Ovary (tissue), 9 donors: Measurements from ENCODE around the gene MLX. TPM values are rescaled to one million over a fixed set of nuclear protein-coding genes. Genes with fewer than 3 reads are reported as not detected.
"Not testable (repeated sequence)": the region's sequence is repeated elsewhere in the genome, so short reads cannot be mapped to it uniquely, and the experiment has no call there.

Experiments used
- DNase-seq, 5 donors: peaks; one replicate each; pipeline ENCODE4 v3.0.0-alpha.2; 2019 to 2020
- H3K27ac ChIP-seq, 2 donors: fragments of 200-600 bp; one replicate each; pipeline versions ENCODE4 v1.5.1 to v1.8.0; 2019 to 2022
- H3K27me3 ChIP-seq: fragments of 200-600 bp; one replicate; pipeline ENCODE4 v1.8.0; 2022
- H3K36me3 ChIP-seq: fragments of 200-600 bp; sonication (generic); one replicate; pipeline ENCODE4 v1.5.1; 2019
- H3K4me1 ChIP-seq: one replicate; pipeline ENCODE4 v1.8.1; 2013; ENCODE audit warnings: mild to moderate bottlenecking, moderate library complexity; ENCODE audit not compliant: insufficient read depth
- H3K4me3 ChIP-seq: fragments of 200-600 bp; sonication (generic); one replicate; pipeline ENCODE4 v1.5.1; 2017
- H3K9me3 ChIP-seq, 2 donors: fragments of 200-600 bp in 1 of 2; sonication (generic) in 1 of 2; one replicate each; pipeline versions ENCODE4 v1.5.1 to v1.8.1; 2013 to 2019; ENCODE audit warnings: mild to moderate bottlenecking in 1 of 2, moderate library complexity in 1 of 2
- EP300 ChIP-seq: sonication (generic); formaldehyde crosslinking; IDR thresholded peaks from one replicate; pipeline ENCODE4 v1.6.1; 2017; ENCODE audit warnings: antibody characterized with exemption
- POLR2A ChIP-seq: fragments of 450-650 bp; IDR thresholded peaks from one replicate; pipeline ENCODE4 v1.6.1; 2017; ENCODE audit warnings: antibody characterized with exemption, mild to moderate bottlenecking, moderate library complexity
- WGBS, 3 donors: extraction: QIAGEN DNeasy Blood & Tissue Kit in 1 of 3; methylation state at CpG; one replicate each; pipeline versions ENCODE4 v1.1.5 to v1.1.7; 2013 to 2017; 5-methylcytosine and 5-hydroxymethylcytosine counted together
- intact Hi-C, 4 donors: fragments of 100-400 bp; cut with DNase I; formaldehyde crosslinking; loops; one replicate each; pipeline versions ENCODE4 v1.11.0 to v1.15.1; 2022 to 2023
- polyA plus RNA-seq, 2 donors: library from polyadenylated mRNA; stranded (reverse); fragments of 200-250 nt in 1 of 2; fragments of 350-450 nt in 1 of 2; fragmentation: Illumina TruSeq in 1 of 2; extraction: RNeasy Lipid Tissue Mini Kit (QIAGEN cat#74804) in 1 of 2; gene quantifications; one replicate each; pipeline ENCODE4 v1.2.3, GENCODE V29; 2013 to 2014
- total RNA-seq, 7 donors: library from RNA; depleted of rRNA in 2 of 7; stranded (reverse); fragments of >200 nt in 2 of 7; fragmentation: NEBNext Ultra II Directional in 3 of 7; extraction: Animal tissue kit (Norgen Biotek cat#: 25700) in 3 of 7; gene quantifications; one replicate each; pipeline versions ENCODE4 v1.1.0 to v1.2.4, GENCODE V29; 2016 to 2023
- TF ChIP-seq, protein P1 (sequence below), 3 donors: fragments of 450-650 bp in 2 of 3; fragments of 200-600 bp in 1 of 3; IDR thresholded peaks; one replicate each; pipeline versions ENCODE4 v1.5.1 to v1.8.0; 2016 to 2022; ENCODE audit warnings: antibody characterized with exemption in 3 of 3, mild to moderate bottlenecking in 1 of 3
- donor health status: DM: no; HTN: no; CAD: no; lungs with moderate emphysema.
- donor health status: DM: no; HTN: no; CAD: no.
- donor health status: Bipolar disorder and iron deficiency.
- donor health status: DM: yes; HTN: yes; CAD: no.
- donor health status: DM: no; HTN: no; CAD: no.
- donor health status: DM: yes; HTN: yes; CAD: no.

MLX gene
- total and polyA plus RNA-seq, 9 donors, result 16.5 to 50.8 (median 24.4) TPM

GRCh38 chr17:42613699-42614295, 46.9 kb downstream of the MLX start:
- Histone ChIP-seq H3K4me1 (peaks cover 7% of the 10 kb centered on the region), H3K9me3 (no peaks in the 10 kb centered on the region), H3K4me3 (no peak overlapping the region), H3K27ac (no peak overlapping the region), H3K27me3 (no peaks in the 10 kb centered on the region), H3K36me3 (no peaks in the 10 kb centered on the region)
- intact Hi-C loops, result no loop called here
- no peak for TF ChIP-seq POLR2A
- TF ChIP-seq EP300, result no peak
- TF ChIP-seq, protein P1, sequence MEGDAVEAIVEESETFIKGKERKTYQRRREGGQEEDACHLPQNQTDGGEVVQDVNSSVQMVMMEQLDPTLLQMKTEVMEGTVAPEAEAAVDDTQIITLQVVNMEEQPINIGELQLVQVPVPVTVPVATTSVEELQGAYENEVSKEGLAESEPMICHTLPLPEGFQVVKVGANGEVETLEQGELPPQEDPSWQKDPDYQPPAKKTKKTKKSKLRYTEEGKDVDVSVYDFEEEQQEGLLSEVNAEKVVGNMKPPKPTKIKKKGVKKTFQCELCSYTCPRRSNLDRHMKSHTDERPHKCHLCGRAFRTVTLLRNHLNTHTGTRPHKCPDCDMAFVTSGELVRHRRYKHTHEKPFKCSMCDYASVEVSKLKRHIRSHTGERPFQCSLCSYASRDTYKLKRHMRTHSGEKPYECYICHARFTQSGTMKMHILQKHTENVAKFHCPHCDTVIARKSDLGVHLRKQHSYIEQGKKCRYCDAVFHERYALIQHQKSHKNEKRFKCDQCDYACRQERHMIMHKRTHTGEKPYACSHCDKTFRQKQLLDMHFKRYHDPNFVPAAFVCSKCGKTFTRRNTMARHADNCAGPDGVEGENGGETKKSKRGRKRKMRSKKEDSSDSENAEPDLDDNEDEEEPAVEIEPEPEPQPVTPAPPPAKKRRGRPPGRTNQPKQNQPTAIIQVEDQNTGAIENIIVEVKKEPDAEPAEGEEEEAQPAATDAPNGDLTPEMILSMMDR (IDR thresholded peaks at IDR 0.05), result no peak
- no peak for DNase-seq
- 95% methylated on average over 17 of the region's 17 CpGs for WGBS, 3 donors

- H3K4me1 ChIP-seq, result peaks cover 5% of the 10 kb centered on the region
- intact Hi-C loops, result no loop called here
- no peaks in the 10 kb centered on the region for H3K36me3 ChIP-seq
- no peaks in the 10 kb centered on the region for H3K27me3 ChIP-seq
- no peaks in the 10 kb centered on the region for H3K9me3 ChIP-seq
- WGBS, 3 donors, result 44 to 57% (median 53%) methylated on average over 4 of the region's 4 CpGs
- TF ChIP-seq POLR2A (no peak), EP300 (no peak)
- TF ChIP-seq, protein P1 (IDR thresholded peaks at IDR 0.05), result no peak
- no peak for DNase-seq
- no peak overlapping the region for H3K4me3 ChIP-seq
- H3K27ac ChIP-seq, result no peak overlapping the region
Observed at GRCh38 chr17:42617956-42618431, 51.1 kb downstream of the MLX start.

DNA sequence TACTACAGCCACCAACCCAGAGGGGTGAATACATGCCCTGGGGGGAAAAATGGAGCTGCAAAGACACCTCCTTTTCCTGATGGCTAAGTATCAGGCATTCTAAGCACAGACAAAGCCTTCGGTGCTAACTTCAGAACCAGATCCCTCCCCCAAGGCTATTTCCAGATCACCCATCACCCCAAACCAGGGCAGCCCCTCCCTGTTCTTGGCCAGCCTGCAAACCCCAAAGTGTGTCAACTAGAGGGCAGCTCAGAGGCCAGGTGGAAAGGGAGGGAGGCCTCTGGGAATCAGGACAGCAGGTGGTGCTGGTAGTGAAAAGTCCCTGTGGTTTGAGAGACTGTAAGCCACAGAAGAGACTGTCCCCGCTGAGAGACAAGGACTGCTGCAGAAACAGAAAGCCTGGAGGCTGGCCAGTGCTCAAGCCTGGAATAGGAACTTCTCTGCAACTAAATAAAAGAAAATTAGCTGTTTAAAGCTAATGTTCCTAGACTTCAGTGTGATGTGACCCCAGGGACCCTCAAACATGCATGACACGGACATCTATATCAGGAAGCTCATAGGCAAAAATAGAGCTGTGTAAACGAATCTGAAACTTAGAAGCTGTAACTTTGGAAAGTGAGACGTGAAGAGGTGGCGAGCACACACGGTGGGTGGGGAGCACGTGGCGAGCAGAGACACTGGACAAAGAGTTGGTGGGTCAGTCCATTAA, 51.7 kb downstream of the MLX start:
- TF ChIP-seq EP300 (no peak), POLR2A (no peak)
- TF ChIP-seq, protein P1 (IDR thresholded peaks at IDR 0.05), result no peak
- Histone ChIP-seq H3K27me3 (no peaks in the 10 kb centered on the region), H3K9me3 (no peaks in the 10 kb centered on the region), H3K36me3 (no peaks in the 10 kb centered on the region), H3K4me3 (no peak overlapping the region), H3K4me1 (peaks cover 5% of the 10 kb centered on the region), H3K27ac (no peak overlapping the region)
- WGBS, 3 donors, result 51 to 59% (median 54%) methylated on average over 9 of the region's 9 CpGs
- intact Hi-C loops, result no loop called here
- peak in 3 of 5 donors; percentile 20 to 42 (median 20) for DNase-seq

DNA sequence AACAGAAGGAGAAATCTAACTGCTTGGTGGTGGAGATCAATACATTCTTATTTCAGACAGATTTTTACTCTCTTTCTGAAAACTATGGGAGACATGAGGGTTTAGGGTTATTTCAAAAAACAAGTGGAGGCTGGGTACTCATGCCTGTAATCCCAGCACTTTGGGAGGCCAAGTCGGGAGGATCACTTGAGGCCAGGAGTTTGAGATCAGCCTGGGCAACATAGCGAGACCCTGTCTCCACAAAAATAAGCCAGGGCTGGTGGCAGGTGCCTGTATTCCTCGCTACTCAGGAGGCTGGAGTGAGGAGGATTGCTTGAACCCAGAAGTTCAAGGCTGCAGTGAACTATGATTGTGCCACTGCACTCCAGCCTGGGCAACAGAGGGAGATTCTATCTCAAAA, 55.1 kb downstream of the MLX start:
- intact Hi-C loops, H3K27me3 ChIP-seq, H3K4me1 ChIP-seq, H3K4me3 ChIP-seq, H3K36me3 ChIP-seq, H3K9me3 ChIP-seq, DNase-seq, H3K27ac ChIP-seq: not testable (repeated sequence)
- WGBS, 3 donors, result 87 to 93% (median 92%) methylated on average over 3 of the region's 3 CpGs

Other genes with a start within 250 kb of the MLX start
- gene STAT3, start 178.7 kb upstream of the MLX start, total RNA-seq, result 100 to 1,000 TPM; 118 to 301 (median 207) TPM
- gene STAT3, start 178.7 kb upstream of the MLX start, polyA plus RNA-seq, result 100 to 1,000 TPM in 1 of 2 donors, 10 to 100 TPM in 1; 58.3 to 129 TPM
- 100 to 1,000 TPM; 122 to 407 (median 281) TPM for gene CAVIN1, start 143.8 kb upstream of the MLX start, total RNA-seq
- 100 to 1,000 TPM; 226 to 253 TPM for gene CAVIN1, start 143.8 kb upstream of the MLX start, polyA plus RNA-seq
- 10 to 100 TPM; 47.6 to 94.1 (median 74.1) TPM for gene ATP6V0A1, start 108.2 kb upstream of the MLX start, total RNA-seq
- gene ATP6V0A1, start 108.2 kb upstream of the MLX start, polyA plus RNA-seq, result 100 to 1,000 TPM in 1 of 2 donors, 10 to 100 TPM in 1; 36.3 to 118 TPM
- 10 to 100 TPM; 28.5 to 49.6 (median 40.0) TPM for gene NAGLU, start 30.9 kb upstream of the MLX start, total RNA-seq
- 10 to 100 TPM in 1 of 2 donors, 1 to 10 TPM in 1; 9.7 to 49.1 TPM for gene NAGLU, start 30.9 kb upstream of the MLX start, polyA plus RNA-seq
- 10 to 100 TPM in 1 of 7 donors, 1 to 10 TPM in 6; 4.3 to 16.7 (median 6.5) TPM for gene HSD17B1, start 14.2 kb upstream of the MLX start, total RNA-seq
- gene HSD17B1, start 14.2 kb upstream of the MLX start, polyA plus RNA-seq, result 10 to 100 TPM in 1 of 2 donors, 1 to 10 TPM in 1; 2.1 to 18.1 TPM
- gene COASY, start 5.0 kb upstream of the MLX start, total RNA-seq, result 10 to 100 TPM; 13.8 to 51.2 (median 41.0) TPM
- 10 to 100 TPM; 22.6 to 37.6 TPM for gene COASY, start 5.0 kb upstream of the MLX start, polyA plus RNA-seq
- gene PSMC3IP, start 10.6 kb downstream of the MLX start, total RNA-seq, result 1 to 10 TPM; 1.4 to 5.3 (median 3.8) TPM
- gene PSMC3IP, start 10.6 kb downstream of the MLX start, polyA plus RNA-seq, result 1 to 10 TPM; 7.2 to 7.5 TPM
- gene RETREG3, start 42.3 kb downstream of the MLX start, total RNA-seq, result 10 to 100 TPM; 39.3 to 63.0 (median 46.4) TPM
- 10 to 100 TPM; 25.8 to 37.3 TPM for gene RETREG3, start 42.3 kb downstream of the MLX start, polyA plus RNA-seq
- gene TUBG1, start 42.6 kb downstream of the MLX start, total RNA-seq, result 10 to 100 TPM; 12.8 to 41.2 (median 25.6) TPM
- 10 to 100 TPM; 11.3 to 14.3 TPM for gene TUBG1, start 42.6 kb downstream of the MLX start, polyA plus RNA-seq
- gene TUBG2, start 92.2 kb downstream of the MLX start, total RNA-seq, result 10 to 100 TPM; 19.4 to 30.0 (median 23.2) TPM
- 10 to 100 TPM; 20.9 to 21.5 TPM for gene TUBG2, start 92.2 kb downstream of the MLX start, polyA plus RNA-seq
- gene PLEKHH3, start 109.9 kb downstream of the MLX start, total RNA-seq, result 10 to 100 TPM; 23.6 to 81.6 (median 58.4) TPM
- 10 to 100 TPM in 1 of 2 donors, 1 to 10 TPM in 1; 2.1 to 30.9 TPM for gene PLEKHH3, start 109.9 kb downstream of the MLX start, polyA plus RNA-seq
- 1 to 10 TPM; 1.5 to 6.8 (median 3.7) TPM for gene CCR10, start 114.7 kb downstream of the MLX start, total RNA-seq
- gene CCR10, start 114.7 kb downstream of the MLX start, polyA plus RNA-seq, result 1 to 10 TPM in 1 of 2 donors, under 1 TPM in 1; 0.15 to 2.7 TPM
- 10 to 100 TPM in 5 of 7 donors, 1 to 10 TPM in 2; 3.7 to 41.4 (median 15.5) TPM for gene CNTNAP1, start 115.4 kb downstream of the MLX start, total RNA-seq
- 1 to 10 TPM; 7.0 to 7.5 TPM for gene CNTNAP1, start 115.4 kb downstream of the MLX start, polyA plus RNA-seq
- gene EZH1, start 177.9 kb downstream of the MLX start, total RNA-seq, result 10 to 100 TPM; 32.9 to 83.4 (median 67.8) TPM
- gene EZH1, start 177.9 kb downstream of the MLX start, polyA plus RNA-seq, result 10 to 100 TPM; 45.1 to 95.2 TPM
- gene RAMP2, start 194.1 kb downstream of the MLX start, total RNA-seq, result 10 to 100 TPM in 6 of 7 donors, 1 to 10 TPM in 1; 4.4 to 53.7 (median 19.6) TPM
- 10 to 100 TPM; 39.6 to 98.5 TPM for gene RAMP2, start 194.1 kb downstream of the MLX start, polyA plus RNA-seq
- gene VPS25, start 206.3 kb downstream of the MLX start, total RNA-seq, result 10 to 100 TPM; 33.7 to 49.1 (median 35.8) TPM
- 10 to 100 TPM; 49.0 to 56.5 TPM for gene VPS25, start 206.3 kb downstream of the MLX start, polyA plus RNA-seq
- gene WNK4, start 213.5 kb downstream of the MLX start, total RNA-seq, result 10 to 100 TPM in 1 of 7 donors, 1 to 10 TPM in 6; 1.5 to 11.9 (median 3.4) TPM
- gene WNK4, start 213.5 kb downstream of the MLX start, polyA plus RNA-seq, result 1 to 10 TPM; 1.1 to 1.5 TPM
- 10 to 100 TPM; 49.1 to 78.2 (median 62.9) TPM for gene COA3, start 231.6 kb downstream of the MLX start, total RNA-seq
- 10 to 100 TPM; 77.6 to 80.0 TPM for gene COA3, start 231.6 kb downstream of the MLX start, polyA plus RNA-seq
- under 1 TPM in 5 of 7 donors, not detected in 2; 0.30 to 0.79 (median 0.33) TPM for gene CNTD1, start 231.8 kb downstream of the MLX start, total RNA-seq
- gene CNTD1, start 231.8 kb downstream of the MLX start, polyA plus RNA-seq, result under 1 TPM; 0.22 to 0.36 TPM